ENCODE measurements around the gene TYRO3.

TYRO3 gene

GRCh38 chr15:41609123-41609522 is 50.1 kb downstream of the TYRO3 start:
- no peak for FAIRE-seq

- FAIRE-seq, result no peak
Observed at GRCh38 chr15:41610048-41610447, 51.0 kb downstream of the TYRO3 start.

GRCh38 chr15:41620536-41621199 is 61.7 kb downstream of the TYRO3 start:
- no peak for FAIRE-seq

- no peak for FAIRE-seq
Observed at GRCh38 chr15:41621200-41622193, 62.5 kb downstream of the TYRO3 start.

- no peak for FAIRE-seq
Observed at GRCh38 chr15:41622901-41623300, 63.9 kb downstream of the TYRO3 start.

GRCh38 chr15:41627203-41627602 is 68.2 kb downstream of the TYRO3 start:
- no peak for FAIRE-seq

- no peak for FAIRE-seq
Observed at GRCh38 chr15:41629463-41629862, 70.5 kb downstream of the TYRO3 start.

GRCh38 chr15:41629883-41630282 is 70.9 kb downstream of the TYRO3 start:
- FAIRE-seq, result no peak

- no peak for FAIRE-seq
Observed at GRCh38 chr15:41630616-41631217, 71.7 kb downstream of the TYRO3 start.

- FAIRE-seq, result no peak
Observed at GRCh38 chr15:41631880-41632470, 73.0 kb downstream of the TYRO3 start.
